Effector CD4-positive, alpha-beta T cell (primary cell): Measurements from ENCODE around the gene CXCR5.
"Not testable (repeated sequence)": the region's sequence is repeated elsewhere in the genome, so short reads cannot be mapped to it uniquely, and the experiment has no call there.

Experiments used
- DNase-seq: peaks from one replicate; pipeline ENCODE4 v3.0.0-alpha.2; 2020
- total RNA-seq: gene quantifications from one replicate; lab custom pipeline; 2026; lab: John Stamatoyannopoulos, UW

CXCR5 gene
- total RNA-seq: 39.4 reads per million, percentile 63 among the genes with 10 or more reads in this experiment

GRCh38 chr11:118883368-118884071 lies at the start of gene CXCR5:
Gene CXCR5 (plus strand): TSS chr11:118883892. CDS start chr11:118883942, 50 bp downstream.
- peak; percentile 57 for DNase-seq

- no peak for DNase-seq
These were observed 49.2 kb upstream of the CXCR5 start for GRCh38 chr11:118834427-118835028.

GRCh38 chr11:118837868-118838267 lies 45.8 kb upstream of the CXCR5 start:
- DNase-seq: no peak

GRCh38 chr11:118838905-118839553 lies 44.7 kb upstream of the CXCR5 start:
- DNase-seq: no peak

GRCh38 chr11:118841469-118842242 lies 42.0 kb upstream of the CXCR5 start:
- peak; percentile 3 for DNase-seq

- no peak for DNase-seq
These were observed 41.3 kb upstream of the CXCR5 start for GRCh38 chr11:118842369-118842768.

- not testable (repeated sequence) for DNase-seq
These were observed 40.8 kb upstream of the CXCR5 start for GRCh38 chr11:118842843-118843242.

- no peak for DNase-seq
These were observed 40.1 kb upstream of the CXCR5 start for GRCh38 chr11:118843565-118843964.

GRCh38 chr11:118845369-118845768 lies 38.3 kb upstream of the CXCR5 start:
- DNase-seq: no peak

GRCh38 chr11:118846181-118846935 lies 37.3 kb upstream of the CXCR5 start:
- DNase-seq: no peak

GRCh38 chr11:118849825-118850224 lies 33.9 kb upstream of the CXCR5 start:
- DNase-seq: no peak

- DNase-seq: no peak
These were observed 31.7 kb upstream of the CXCR5 start for GRCh38 chr11:118851970-118852369.

- DNase-seq: no peak
These were observed 30.0 kb upstream of the CXCR5 start for GRCh38 chr11:118853678-118854077.

GRCh38 chr11:118856314-118856713 lies 27.4 kb upstream of the CXCR5 start:
- no peak for DNase-seq

- DNase-seq: no peak
These were observed 26.3 kb upstream of the CXCR5 start for GRCh38 chr11:118857385-118857784.

- no peak for DNase-seq
These were observed 23.7 kb upstream of the CXCR5 start for GRCh38 chr11:118859973-118860372.

- DNase-seq: no peak
These were observed 15.0 kb upstream of the CXCR5 start for GRCh38 chr11:118868659-118869058.

- no peak for DNase-seq
These were observed 13.0 kb upstream of the CXCR5 start for GRCh38 chr11:118870396-118871343.

- peak; percentile 36 for DNase-seq
These were observed 11.3 kb upstream of the CXCR5 start for GRCh38 chr11:118872403-118872821.

GRCh38 chr11:118873804-118874203 lies 9.9 kb upstream of the CXCR5 start:
- no peak for DNase-seq

GRCh38 chr11:118876286-118876685 lies 7.4 kb upstream of the CXCR5 start:
- DNase-seq: no peak
